Measurements from ENCODE around the gene UTS2R.

- TF ChIP-seq CTCF (conservative IDR thresholded peaks at IDR 0.05 in 1 of 2, IDR thresholded peaks at IDR 0.05 in 1 of 2; ENCODE audit: extremely low read depth in 1 of 2, insufficient read depth in 1 of 2, low read depth in 1 of 2, low read length in 2 of 2): no peak
- no peak for TF ChIP-seq EZH2 (IDR thresholded peaks at IDR 0.05; ENCODE audit: borderline replicate concordance, low read length)
Measured at GRCh38 chr17:82412535-82413520, 41.3 kb downstream of the UTS2R start.
